ENCODE data around the gene VOPP1. TPM values are rescaled to one million over a fixed set of nuclear protein-coding genes. Genes with fewer than 3 reads are reported as not detected.

Gene VOPP1
- total and polyA plus RNA-seq, 10 of the 15 experiments (the other 5 are each of a cell fraction or from before 2014, with no cell fraction given) = 32.8 to 206 (median 129) TPM

GRCh38 chr7:55549457-55549856 is 22.8 kb downstream of the VOPP1 start:
- ChIA-PET SMC1A (ENCODE audit: uncharacterized antibody, unreplicated experiment) (interaction anchor here (0.6 to 9.9 kb wide), 9 partner anchors 9 to 91 kb away, joined by 3 to 139 read pairs (median 23); no protein-coding TSS in a partner anchor), RAD21 (ENCODE audit: unreplicated experiment) (interaction anchor here (0.9 to 8.3 kb wide), 7 partner anchors 15 to 134 kb away, joined by 4 to 179 read pairs (median 5); partner anchors contain the start of gene VOPP1), CTCF (interaction anchor here (0.6 to 7.7 kb wide), 14 partner anchors 9 to 100 kb away, joined by 3 to 87 read pairs (median 4); no protein-coding TSS in a partner anchor), POLR2A (interaction anchor here (1.2 to 6.8 kb wide), 7 partner anchors 9 to 34 kb away, joined by 3 to 123 read pairs (median 21); no protein-coding TSS in a partner anchor)
- Histone ChIP-seq H3K4me3 (peak overlapping the region; percentile 33; the same call in 1 of the 2 replicates), H3K9ac (ENCODE audit: control insufficient read depth, insufficient read depth, low read length) (peak overlapping the region; percentile 33; the same call in 1 of the 2 replicates), H3K36me3 (ENCODE audit: control insufficient read depth in 2 of 2, insufficient read depth in 2 of 2, low read length in 1 of 2) (peaks cover 9 to 16% of the 10 kb centered on the region in 2 experiments), H3K27ac (ENCODE audit: control insufficient read depth, insufficient read depth) (peak overlapping the region; percentile 82), H2AFZ (ENCODE audit: control insufficient read depth, low read depth, low read length) (no peak overlapping the region), H3K9me3 (replicated peaks; ENCODE audit: control insufficient read depth, insufficient read depth, low read length) (no peaks in the 10 kb centered on the region), H4K20me1 (ENCODE audit: control insufficient read depth, insufficient read depth) (peaks cover 7% of the 10 kb centered on the region; the same call in 1 of the 2 replicates), H3K4me1 (ENCODE audit: control insufficient read depth, insufficient read depth, low read length) (peaks cover 91% of the 10 kb centered on the region), H3K27me3 (replicated peaks in 1 of 2; ENCODE audit: control insufficient read depth in 2 of 2, insufficient read depth in 2 of 2, low read length in 1 of 2) (no peaks in the 10 kb centered on the region), H3K4me2 (ENCODE audit: control insufficient read depth, insufficient read depth) (peak overlapping the region; percentile 36), H3K79me2 (ENCODE audit: control insufficient read depth, insufficient read depth, low read length) (peaks cover 100% of the 10 kb centered on the region)
- 0% methylated on average over 7 of the region's 7 CpGs for WGBS (ENCODE audit: insufficient coverage, insufficient replicate concordance, low lambda C conversion rate, missing lambda C conversion rate)
- FAIRE-seq = no peak
- TF ChIP-seq STAT3 (IDR thresholded peaks at IDR 0.05; ENCODE audit: low read depth, low read length) (no peak), RAD21 (IDR thresholded peaks at IDR 0.05; ENCODE audit: insufficient read depth, low read depth, low read length) (no peak), TARDBP (IDR thresholded peaks at IDR 0.05; ENCODE audit: borderline replicate concordance) (no peak), TCF12 (IDR thresholded peaks at IDR 0.05; ENCODE audit: low read depth, low read length) (peak; percentile 53; the same call in 1 of the 2 replicates), POLR2AphosphoS5 (IDR thresholded peaks at IDR 0.05; ENCODE audit: low read length) (peak; percentile 51; the same call in 1 of the 2 replicates), BRCA1 (IDR thresholded peaks at IDR 0.05; ENCODE audit: low read depth, low read length) (no peak), TCF3 (IDR thresholded peaks at IDR 0.05; ENCODE audit: borderline replicate concordance, insufficient read depth, low read depth, low read length) (peak; percentile 68; the same call in 1 of the 2 replicates)
- in situ Hi-C loops (cut with MboI) = no loop called here
- intact Hi-C loops (cut with micrococcal nuclease; ENCODE audit: unreplicated experiment) = no loop called here
- DNase-seq (ENCODE audit: low read depth, low spot score) = no peak
- ATAC-seq = peak; percentile 27
- BruUV-seq (replicated peaks) = no TSS peak
